ENCODE data around the gene OR10H5.

GRCh38 chr19:15815306-15815705 is 27.8 kb downstream of the OR10H5 start, which contains the start of gene OR10H1:
- TF ChIP-seq POLR2A (IDR thresholded peaks at IDR 0.05) (no peak), EP300 (IDR thresholded peaks at IDR 0.05) (no peak)
